PC-9 (cell line): ENCODE measurements around the gene SYNGR2.

Experiments used
- CTCF ChIP-seq: fragments of 200-600 bp; sonication (generic); conservative IDR thresholded peaks from 2 replicates; pipeline ENCODE4 v1.6.1; 2017; ENCODE audit warnings: mixed run types, antibody characterized with exemption, mild to moderate bottlenecking, moderate library complexity
- EZH2 ChIP-seq: fragments of 200-600 bp; sonication (generic); IDR thresholded peaks from 2 replicates; pipeline ENCODE4 v1.8.0; 2017; ENCODE audit warnings: antibody characterized with exemption, low read depth

- no peak for TF ChIP-seq CTCF
- no peak for TF ChIP-seq EZH2
Observed at GRCh38 chr17:78148286-78149016, 19.9 kb upstream of the SYNGR2 start.
